GM12891 (cell line): Measurements from ENCODE around the gene HDAC8.

Experiments
- POLR2A ChIP-seq: IDR thresholded peaks from 2 replicates; pipeline ENCODE4 v1.6.1; 2011; ENCODE audit warnings: low read depth, low read length, control low read depth
- POLR2AphosphoS5 ChIP-seq: IDR thresholded peaks from 2 replicates; pipeline ENCODE4 v1.6.1; 2011; ENCODE audit warnings: low read depth, low read length, control low read depth
- POU2F2 ChIP-seq: IDR thresholded peaks from 2 replicates; pipeline ENCODE4 v1.6.1; 2011; ENCODE audit warnings: low read depth, mild to moderate bottlenecking, control low read depth, low read length, moderate library complexity
- SPI1 ChIP-seq: IDR thresholded peaks from 2 replicates; pipeline ENCODE4 v1.6.1; 2011; ENCODE audit warnings: low read depth, low read length, control low read depth
- TAF1 ChIP-seq: IDR thresholded peaks from 2 replicates; pipeline ENCODE4 v1.6.1; 2011; ENCODE audit warnings: low read depth, low read length, control low read depth

DNA sequence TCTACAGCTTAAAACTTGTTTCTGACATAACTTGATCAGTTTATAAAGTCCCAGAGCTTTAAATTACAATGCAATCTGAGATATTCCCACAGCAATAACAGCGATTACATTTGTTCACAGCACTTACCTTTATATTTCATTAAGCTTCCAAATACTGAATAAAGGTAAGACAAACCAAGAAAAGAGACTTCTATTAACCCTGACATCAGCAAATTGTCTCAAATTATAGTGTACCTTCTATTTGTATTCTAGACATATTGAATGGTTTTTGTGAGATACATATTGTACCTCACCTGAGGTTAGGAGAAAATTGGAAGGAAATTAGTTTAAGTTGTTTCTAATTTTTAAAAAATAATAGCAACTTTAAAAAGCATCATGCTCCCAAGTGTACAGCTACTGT is 111.9 kb downstream of the HDAC8 start:
- TF ChIP-seq POLR2A, result no peak
- no peak for TF ChIP-seq POLR2AphosphoS5
- TF ChIP-seq TAF1, result no peak
- TF ChIP-seq SPI1, result no peak
- no peak for TF ChIP-seq POU2F2
